HuH-7.5 (cell line): ENCODE results near the gene ADARB1.

Source experiments
- DNase-seq: peaks from one replicate; pipeline ENCODE4 v3.0.0; 2011; ENCODE audit warnings: low spot score

Gene ADARB1

GRCh38 chr21:45039317-45040156, 34.8 kb upstream of the ADARB1 start:
- no peak for DNase-seq

GRCh38 chr21:45040157-45040711, 34.1 kb upstream of the ADARB1 start:
- DNase-seq, result no peak

- no peak for DNase-seq
Observed at GRCh38 chr21:45040739-45041138, 33.6 kb upstream of the ADARB1 start.

- DNase-seq, result no peak
Observed at GRCh38 chr21:45041351-45041805, 33.0 kb upstream of the ADARB1 start.

- DNase-seq, result no peak
Observed at GRCh38 chr21:45041984-45042663, 32.3 kb upstream of the ADARB1 start.

- DNase-seq, result no peak
Observed at GRCh38 chr21:45042664-45043161, 31.7 kb upstream of the ADARB1 start.

GRCh38 chr21:45043541-45044020, 30.8 kb upstream of the ADARB1 start:
- no peak for DNase-seq

- no peak for DNase-seq
Observed at GRCh38 chr21:45045481-45045880, 28.9 kb upstream of the ADARB1 start.

GRCh38 chr21:45047257-45047656, 27.1 kb upstream of the ADARB1 start:
- DNase-seq, result no peak

GRCh38 chr21:45048026-45048698, 26.2 kb upstream of the ADARB1 start:
- DNase-seq, result no peak

- no peak for DNase-seq
Observed at GRCh38 chr21:45048968-45049367, 25.4 kb upstream of the ADARB1 start.

- DNase-seq, result no peak
Observed at GRCh38 chr21:45049714-45050344, 24.6 kb upstream of the ADARB1 start.

- no peak for DNase-seq
Observed at GRCh38 chr21:45050345-45050796, 24.0 kb upstream of the ADARB1 start.

- DNase-seq, result no peak
Observed at GRCh38 chr21:45050797-45051489, 23.4 kb upstream of the ADARB1 start.

GRCh38 chr21:45051580-45052434, 22.6 kb upstream of the ADARB1 start:
- DNase-seq, result no peak

GRCh38 chr21:45052960-45053359, 21.4 kb upstream of the ADARB1 start:
- DNase-seq, result no peak

GRCh38 chr21:45053561-45054226, 20.7 kb upstream of the ADARB1 start:
- no peak for DNase-seq

GRCh38 chr21:45054227-45054926, 20.0 kb upstream of the ADARB1 start:
- DNase-seq, result no peak
